Mesendoderm (in vitro differentiated cells): ENCODE results near the gene THUMPD3.

Experiments used
- DNase-seq: peaks from one replicate; pipeline ENCODE4 v3.0.0; 2013
- H2AK5ac ChIP-seq: 2 replicates; pipeline ENCODE4 v1.6.1; 2013; ENCODE audit warnings: low read length, inconsistent platforms
- H2BK120ac ChIP-seq: 2 replicates; pipeline ENCODE4 v1.6.1; 2013; ENCODE audit warnings: low read depth, mild to moderate bottlenecking, low read length, moderate library complexity, mixed read lengths
- H2BK15ac ChIP-seq: replicated peaks from 2 replicates; pipeline ENCODE4 v1.6.1; 2013; ENCODE audit warnings: low read depth, mild to moderate bottlenecking, moderate library complexity
- H2BK5ac ChIP-seq: 2 replicates; pipeline ENCODE4 v1.6.1; 2013; ENCODE audit warnings: low read length, inconsistent platforms
- H3K18ac ChIP-seq: 2 replicates; pipeline ENCODE4 v1.6.1; 2013; ENCODE audit warnings: mild to moderate bottlenecking, low read length, mixed read lengths
- H3K23ac ChIP-seq: one replicate; pipeline ENCODE4 v1.6.1; 2013; ENCODE audit warnings: low read length
- H3K27ac ChIP-seq: 2 replicates; pipeline ENCODE4 v1.5.1; 2013; ENCODE audit warnings: low read depth, mild to moderate bottlenecking, inconsistent platforms, low read length, moderate library complexity
- H3K27me3 ChIP-seq: 2 replicates; pipeline ENCODE4 v1.6.1; 2013; ENCODE audit warnings: low read length, control low read depth, mild to moderate bottlenecking, inconsistent platforms; ENCODE audit not compliant: insufficient read depth, poor library complexity
- H3K36me3 ChIP-seq: 2 replicates; pipeline ENCODE4 v1.6.1; 2013; ENCODE audit warnings: low read length, inconsistent platforms; ENCODE audit not compliant: control insufficient read depth, insufficient read depth
- H3K4ac ChIP-seq: one replicate; pipeline ENCODE4 v1.6.1; 2013; ENCODE audit warnings: low read depth, mild to moderate bottlenecking, low read length, moderate library complexity
- H3K4me1 ChIP-seq: 2 replicates; pipeline ENCODE4 v1.6.1; 2013; ENCODE audit warnings: low read depth, low read length, inconsistent platforms; ENCODE audit not compliant: control insufficient read depth
- H3K4me2 ChIP-seq: 2 replicates; pipeline ENCODE4 v1.6.1; 2013; ENCODE audit warnings: low read length
- H3K4me3 ChIP-seq: 2 replicates; pipeline ENCODE4 v1.5.1; 2013; ENCODE audit warnings: mild to moderate bottlenecking, low read length
- H3K56ac ChIP-seq: one replicate; pipeline ENCODE4 v1.6.1; 2013; ENCODE audit warnings: low read length
- H3K79me1 ChIP-seq: 2 replicates; pipeline ENCODE4 v1.6.1; 2013; ENCODE audit warnings: low read length, inconsistent platforms
- H3K79me2 ChIP-seq: 2 replicates; pipeline ENCODE4 v1.6.1; 2013; ENCODE audit warnings: mild to moderate bottlenecking, low read length; ENCODE audit not compliant: control insufficient read depth, insufficient read depth
- H3K9ac ChIP-seq: 2 replicates; pipeline ENCODE4 v1.6.1; 2013; ENCODE audit warnings: low read length, inconsistent platforms
- H4K5ac ChIP-seq: one replicate; pipeline ENCODE4 v1.6.1; 2013; ENCODE audit warnings: low read length
- H4K8ac ChIP-seq: one replicate; pipeline ENCODE4 v1.6.1; 2013; ENCODE audit warnings: low read depth, mild to moderate bottlenecking, control low read depth, low read length, moderate library complexity
- WGBS: extraction: QIAGEN DNeasy Blood & Tissue Kit; methylation state at CpG from one replicate; pipeline ENCODE4 v1.1.7; 2013; ENCODE audit warnings: low lambda C conversion rate, missing lambda C conversion rate; ENCODE audit not compliant: insufficient coverage; ENCODE audit errors: extremely low coverage; 5-methylcytosine and 5-hydroxymethylcytosine counted together

The THUMPD3 gene

DNA sequence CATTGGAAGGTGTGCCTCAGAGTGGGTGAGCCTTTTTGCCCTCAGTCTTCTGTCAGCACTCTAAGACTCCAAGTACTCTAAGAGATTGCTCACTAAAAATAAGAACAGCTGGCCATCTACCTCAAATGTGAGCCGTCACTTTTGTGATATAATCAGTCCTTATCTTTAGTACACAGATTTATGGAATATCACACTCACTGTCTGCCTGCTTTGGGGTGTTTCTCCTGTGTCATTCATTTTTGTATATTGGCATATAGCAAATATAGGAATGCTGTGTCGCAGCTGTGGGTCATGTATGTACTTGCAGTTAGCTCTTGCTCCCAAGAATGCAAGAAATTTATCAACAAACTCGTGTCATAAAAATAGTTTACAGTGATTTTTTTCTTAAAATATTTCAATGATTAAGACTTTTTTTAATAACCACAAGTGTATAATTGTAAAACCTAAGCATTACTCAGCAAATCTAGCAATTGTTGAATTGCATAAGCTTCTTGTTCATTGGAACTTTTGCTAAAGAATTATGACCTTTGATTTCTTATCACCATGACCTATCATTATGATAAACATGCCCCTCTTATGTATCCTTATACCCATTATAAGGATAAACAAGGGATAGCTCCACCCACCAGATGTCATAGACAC, 53.4 kb downstream of the THUMPD3 start:
- no peaks in the 10 kb centered on the region for H3K79me1 ChIP-seq
- H2BK120ac ChIP-seq, result no peak overlapping the region
- DNase-seq, result no peak
- H3K27me3 ChIP-seq, result no peaks in the 10 kb centered on the region
- H3K79me2 ChIP-seq, result peaks cover 73% of the 10 kb centered on the region
- H3K4me2 ChIP-seq, result no peak overlapping the region
- H3K23ac ChIP-seq, result no peak overlapping the region
- H4K8ac ChIP-seq, result no peak overlapping the region
- H2AK5ac ChIP-seq, result no peak overlapping the region
- no peaks in the 10 kb centered on the region for H3K4me1 ChIP-seq
- H3K36me3 ChIP-seq, result no peaks in the 10 kb centered on the region
- WGBS, result no CpG with 5 or more reads among the region's 3 CpGs
- no peak overlapping the region for H3K27ac ChIP-seq
- no peak overlapping the region for H3K56ac ChIP-seq
- H3K4ac ChIP-seq, result no peak overlapping the region
- H3K18ac ChIP-seq, result no peak overlapping the region
- H2BK5ac ChIP-seq, result no peak overlapping the region
- H2BK15ac ChIP-seq, result no peak overlapping the region
- H3K4me3 ChIP-seq, result no peak overlapping the region
- H4K5ac ChIP-seq, result no peak overlapping the region
- H3K9ac ChIP-seq, result no peak overlapping the region

GRCh38 chr3:9420850-9421549, 58.1 kb downstream of the THUMPD3 start:
- no peaks in the 10 kb centered on the region for H3K36me3 ChIP-seq
- peaks cover 63% of the 10 kb centered on the region for H3K79me2 ChIP-seq
- no peak overlapping the region for H3K9ac ChIP-seq
- no peak overlapping the region for H3K4me3 ChIP-seq
- no peak overlapping the region for H3K4ac ChIP-seq
- no peak overlapping the region for H4K8ac ChIP-seq
- DNase-seq, result no peak
- H3K4me1 ChIP-seq, result peaks cover 3% of the 10 kb centered on the region
- WGBS, result no CpG with 5 or more reads among the region's 2 CpGs
- no peak overlapping the region for H3K18ac ChIP-seq
- no peak overlapping the region for H2AK5ac ChIP-seq
- no peak overlapping the region for H3K27ac ChIP-seq
- no peak overlapping the region for H4K5ac ChIP-seq
- no peak overlapping the region for H2BK15ac ChIP-seq
- H3K56ac ChIP-seq, result no peak overlapping the region
- H2BK120ac ChIP-seq, result no peak overlapping the region
- no peak overlapping the region for H2BK5ac ChIP-seq
- H3K4me2 ChIP-seq, result no peak overlapping the region
- no peaks in the 10 kb centered on the region for H3K79me1 ChIP-seq
- H3K27me3 ChIP-seq, result no peaks in the 10 kb centered on the region
- no peak overlapping the region for H3K23ac ChIP-seq

GRCh38 chr3:9422712-9423424, 60.0 kb downstream of the THUMPD3 start:
- WGBS, result no CpG with 5 or more reads among the region's 5 CpGs
- Histone ChIP-seq H3K56ac (peak overlapping the region; percentile 83), H3K4me2 (no peak overlapping the region)

GRCh38 chr3:9428411-9428810, 65.6 kb downstream of the THUMPD3 start:
- no peaks in the 10 kb centered on the region for H3K27me3 ChIP-seq
- H3K27ac ChIP-seq, result no peak overlapping the region
- no peak overlapping the region for H3K4me3 ChIP-seq
- H3K18ac ChIP-seq, result no peak overlapping the region
- no peak overlapping the region for H4K5ac ChIP-seq
- H3K4ac ChIP-seq, result no peak overlapping the region
- peaks cover 42% of the 10 kb centered on the region for H3K79me2 ChIP-seq
- H3K9ac ChIP-seq, result no peak overlapping the region
- H3K36me3 ChIP-seq, result peaks cover 11% of the 10 kb centered on the region
- H2AK5ac ChIP-seq, result no peak overlapping the region
- no peak overlapping the region for H2BK5ac ChIP-seq
- H3K56ac ChIP-seq, result no peak overlapping the region
- H2BK120ac ChIP-seq, result no peak overlapping the region
- no peak overlapping the region for H3K4me2 ChIP-seq
- no peak overlapping the region for H2BK15ac ChIP-seq
- H3K23ac ChIP-seq, result no peak overlapping the region
- H4K8ac ChIP-seq, result no peak overlapping the region
- H3K79me1 ChIP-seq, result peaks cover 9% of the 10 kb centered on the region
- no peaks in the 10 kb centered on the region for H3K4me1 ChIP-seq
- DNase-seq, result no peak

More at GRCh38 chr3:9422712-9423424, 60.0 kb downstream of the THUMPD3 start:
- Histone ChIP-seq H3K4me3 (no peak overlapping the region), H3K9ac (peak overlapping the region; percentile 57), H2AK5ac (no peak overlapping the region), H3K79me2 (peaks cover 61% of the 10 kb centered on the region), H2BK15ac (no peak overlapping the region), H2BK120ac (no peak overlapping the region), H3K27me3 (no peaks in the 10 kb centered on the region), H3K18ac (peak overlapping the region; percentile 64), H3K23ac (no peak overlapping the region), H3K4ac (no peak overlapping the region), H3K27ac (peak overlapping the region; percentile 25), H2BK5ac (peak overlapping the region; percentile 77), H3K4me1 (peaks cover 3% of the 10 kb centered on the region), H3K36me3 (peaks cover 4% of the 10 kb centered on the region), H3K79me1 (peaks cover 4% of the 10 kb centered on the region), H4K5ac (no peak overlapping the region), H4K8ac (no peak overlapping the region)
- peak; percentile 85 for DNase-seq

DNA sequence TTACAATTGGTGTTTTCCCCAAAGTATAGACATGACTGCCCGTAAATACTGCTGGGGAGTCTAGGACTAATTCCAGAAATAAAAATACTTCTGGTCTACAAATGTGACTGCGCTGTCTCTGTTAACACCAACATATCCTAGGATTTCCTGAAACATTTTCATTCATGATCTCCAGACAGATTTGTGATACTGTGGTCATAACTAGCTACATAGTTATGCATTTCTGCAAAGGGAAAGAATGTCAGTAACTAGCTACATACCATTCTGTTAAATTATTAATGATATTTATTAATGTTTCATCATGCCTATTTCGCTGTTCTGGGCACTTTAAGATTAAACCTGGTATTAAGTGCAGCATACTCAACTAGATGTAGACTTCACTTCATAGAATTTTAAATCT, 67.9 kb downstream of the THUMPD3 start:
- H3K27ac ChIP-seq, result no peak overlapping the region
- H3K23ac ChIP-seq, result no peak overlapping the region
- no peak for DNase-seq
- no peak overlapping the region for H4K5ac ChIP-seq
- peaks cover 15% of the 10 kb centered on the region for H3K79me1 ChIP-seq
- H2BK120ac ChIP-seq, result no peak overlapping the region
- H3K79me2 ChIP-seq, result peaks cover 31% of the 10 kb centered on the region
- H3K4me3 ChIP-seq, result no peak overlapping the region
- no peak overlapping the region for H4K8ac ChIP-seq
- no peak overlapping the region for H3K4me2 ChIP-seq
- no peak overlapping the region for H2BK15ac ChIP-seq
- H3K4me1 ChIP-seq, result no peaks in the 10 kb centered on the region
- H2AK5ac ChIP-seq, result no peak overlapping the region
- H3K9ac ChIP-seq, result no peak overlapping the region
- no CpG with 5 or more reads among the region's 3 CpGs for WGBS
- no peak overlapping the region for H3K56ac ChIP-seq
- H2BK5ac ChIP-seq, result no peak overlapping the region
- H3K4ac ChIP-seq, result no peak overlapping the region
- no peak overlapping the region for H3K18ac ChIP-seq
- H3K36me3 ChIP-seq, result peaks cover 21% of the 10 kb centered on the region
- H3K27me3 ChIP-seq, result no peaks in the 10 kb centered on the region
